A549 treated with Hydrocortisone at 1 μM for 4 hours (cell line): Measurements from ENCODE around the gene LCP1. TPM values are rescaled to one million over a fixed set of nuclear protein-coding genes. Genes with fewer than 3 reads are reported as not detected.

ENCODE experiments used
- total RNA-seq: library from RNA; stranded (reverse); fragments of 200-300 nt; extraction: Qiagen RNA extraction; gene quantifications from 5 replicates; pipeline ENCODE4 v1.2.3, GENCODE V29; 2022

Gene LCP1, protein sequence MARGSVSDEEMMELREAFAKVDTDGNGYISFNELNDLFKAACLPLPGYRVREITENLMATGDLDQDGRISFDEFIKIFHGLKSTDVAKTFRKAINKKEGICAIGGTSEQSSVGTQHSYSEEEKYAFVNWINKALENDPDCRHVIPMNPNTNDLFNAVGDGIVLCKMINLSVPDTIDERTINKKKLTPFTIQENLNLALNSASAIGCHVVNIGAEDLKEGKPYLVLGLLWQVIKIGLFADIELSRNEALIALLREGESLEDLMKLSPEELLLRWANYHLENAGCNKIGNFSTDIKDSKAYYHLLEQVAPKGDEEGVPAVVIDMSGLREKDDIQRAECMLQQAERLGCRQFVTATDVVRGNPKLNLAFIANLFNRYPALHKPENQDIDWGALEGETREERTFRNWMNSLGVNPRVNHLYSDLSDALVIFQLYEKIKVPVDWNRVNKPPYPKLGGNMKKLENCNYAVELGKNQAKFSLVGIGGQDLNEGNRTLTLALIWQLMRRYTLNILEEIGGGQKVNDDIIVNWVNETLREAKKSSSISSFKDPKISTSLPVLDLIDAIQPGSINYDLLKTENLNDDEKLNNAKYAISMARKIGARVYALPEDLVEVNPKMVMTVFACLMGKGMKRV
- 0.10 to 0.25 TPM (median 0.24 TPM) in 5 replicates for total RNA-seq

DNA sequence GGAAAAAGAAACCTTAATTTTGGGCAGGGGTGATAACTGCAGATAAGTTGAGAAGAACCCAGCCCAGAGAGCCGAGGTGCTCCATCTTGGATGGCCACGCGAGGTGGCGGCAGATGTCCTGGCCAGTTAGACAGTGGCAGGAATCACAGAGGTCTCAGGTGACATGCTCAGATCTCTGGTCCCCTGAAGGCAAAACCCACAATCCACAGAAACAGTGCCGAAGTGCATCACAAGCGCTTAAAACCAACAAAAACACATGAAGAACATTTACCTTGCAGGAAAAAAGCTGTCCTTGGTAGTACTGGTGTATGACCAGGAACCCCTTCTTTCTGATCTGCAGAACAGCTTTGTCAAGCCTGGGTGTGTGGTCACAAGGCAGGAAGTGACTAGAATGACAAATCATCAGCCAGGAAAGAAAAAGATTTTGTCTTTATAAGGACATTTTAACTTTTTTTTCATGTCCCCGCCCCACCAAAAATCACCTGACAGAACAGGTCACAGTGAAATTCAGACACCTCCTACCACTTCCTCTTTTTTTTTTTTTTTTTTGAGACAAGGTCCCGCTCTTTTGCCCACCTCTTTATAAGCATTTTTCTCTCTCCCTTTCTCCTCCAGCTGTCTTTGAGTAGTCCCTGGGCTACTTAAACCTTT is at the start of gene LCP1:
Gene LCP1 (minus strand): TSS at position 338 of the 651 bp plus-strand sequence. CDS start 22,515 bp downstream, outside the sequence.

DNA sequence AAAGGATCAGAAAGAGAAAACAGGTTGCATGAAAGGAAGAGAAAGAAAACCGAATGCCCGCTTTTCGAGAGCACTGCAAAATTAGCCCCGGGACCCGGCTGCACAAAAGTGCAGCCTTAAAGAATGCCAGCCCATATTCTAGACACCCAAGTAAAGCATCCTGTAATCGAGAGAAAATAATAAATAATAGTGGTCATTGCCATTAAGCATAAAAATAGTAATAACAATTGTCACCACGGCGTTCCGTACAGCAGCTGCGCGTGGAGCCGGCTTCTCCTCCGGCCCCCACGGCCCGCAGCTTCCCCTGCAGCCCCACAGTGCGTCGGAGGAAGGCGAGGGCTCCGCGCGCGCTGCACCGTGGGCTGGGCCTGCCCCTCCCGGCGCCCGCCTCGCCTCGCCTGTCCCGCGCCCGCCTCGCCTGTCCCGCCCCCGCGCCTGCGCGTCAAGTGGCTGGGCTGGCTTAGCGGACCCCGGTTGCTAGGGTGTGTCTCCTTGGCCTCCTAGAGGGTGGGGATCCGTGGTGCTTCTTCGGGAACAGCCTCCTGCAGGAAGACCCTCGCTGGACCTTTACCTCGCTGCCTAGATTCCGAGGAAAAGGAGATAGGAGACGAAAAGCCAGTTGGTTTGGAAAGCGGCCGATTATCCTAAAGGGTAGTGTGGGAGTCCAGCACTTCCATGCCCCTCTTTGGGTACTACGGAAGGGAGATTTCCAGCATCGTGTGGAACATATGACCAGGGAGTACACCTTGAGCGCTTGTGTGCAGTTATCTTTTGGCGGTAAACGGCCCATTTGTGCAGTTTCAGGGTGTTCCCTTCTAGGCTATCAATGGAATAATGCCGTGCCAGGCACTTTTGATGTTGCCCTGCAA is 29.7 kb upstream of the LCP1 start, which contains the start of gene LRRC63:
Gene LRRC63 (plus strand): TSS at position 446 of the 869 bp plus-strand sequence. CDS start 1,107 bp downstream, outside the sequence.

GRCh38 chr13:46104868-46105267 is 77.1 kb downstream of the LCP1 start, which contains the start of gene CPB2:
Gene CPB2, minus strand, starts transcription at chr13:46105033. Its CDS starts 24 bp downstream, at chr13:46105009.

Other genes with a start within 250 kb of the LCP1 start
- 11.5 to 21.1 TPM (median 13.6 TPM) in 5 replicates for gene ZC3H13, start 129.4 kb downstream of the LCP1 start, total RNA-seq
- not detected in 5 replicates for gene CPB2, start 77.1 kb downstream of the LCP1 start, total RNA-seq
- 0.08 TPM in 1 of 5 replicates, not detected in the others for gene LRRC63, start 29.8 kb upstream of the LCP1 start, total RNA-seq
- 0.08 to 0.21 TPM (median 0.16 TPM) in 5 replicates for gene RUBCNL, start 205.1 kb upstream of the LCP1 start, total RNA-seq